ENCODE results near the gene CCL21.

Gene CCL21

GRCh38 chr9:34709196-34709978 is 549 bp downstream of the CCL21 start:
- ATAC-seq (peak; percentile 32), DNase-seq (no peak)

GRCh38 chr9:34707130-34707529 is 2.8 kb downstream of the CCL21 start:
- DNase-seq = no peak
- ATAC-seq = no peak

- ATAC-seq = peak; percentile 80
- peak; percentile 92 for DNase-seq
Measured at GRCh38 chr9:34701769-34702736, 7.9 kb downstream of the CCL21 start.

GRCh38 chr9:34701023-34701768 is 8.7 kb downstream of the CCL21 start:
- DNase-seq = peak; percentile 89
- ATAC-seq = peak; percentile 90

- ATAC-seq (no peak), DNase-seq (no peak)
Measured at GRCh38 chr9:34694811-34695210, 15.1 kb downstream of the CCL21 start.

GRCh38 chr9:34693560-34693959 is 16.4 kb downstream of the CCL21 start:
- DNase-seq = no peak
- ATAC-seq = no peak

GRCh38 chr9:34691936-34692315 is 18.0 kb downstream of the CCL21 start:
- no peak for ATAC-seq

GRCh38 chr9:34690983-34691935 is 18.7 kb downstream of the CCL21 start, which contains the start of gene CCL19:
Gene CCL19 (minus strand): TSS chr9:34691276. CDS start chr9:34691139, 137 bp downstream.
- ATAC-seq (no peak), DNase-seq (no peak)

More at GRCh38 chr9:34691936-34692315, 18.0 kb downstream of the CCL21 start:
- no peak for DNase-seq

- DNase-seq (no peak), ATAC-seq (no peak)
Measured at GRCh38 chr9:34689512-34689911, 20.4 kb downstream of the CCL21 start.

GRCh38 chr9:34689116-34689470 is 20.8 kb downstream of the CCL21 start:
- ATAC-seq (no peak), DNase-seq (no peak)

- ATAC-seq (no peak), DNase-seq (no peak)
Measured at GRCh38 chr9:34688329-34689115, 21.4 kb downstream of the CCL21 start.

- ATAC-seq = no peak
- DNase-seq = no peak
Measured at GRCh38 chr9:34687276-34688030, 22.5 kb downstream of the CCL21 start.

GRCh38 chr9:34686732-34687131 is 23.2 kb downstream of the CCL21 start:
- no peak for DNase-seq
- ATAC-seq = no peak

- ATAC-seq (no peak), DNase-seq (no peak)
Measured at GRCh38 chr9:34686231-34686630, 23.7 kb downstream of the CCL21 start.

- DNase-seq = no peak
- ATAC-seq = no peak
Measured at GRCh38 chr9:34685591-34685990, 24.3 kb downstream of the CCL21 start.

GRCh38 chr9:34684816-34685215 is 25.1 kb downstream of the CCL21 start:
- ATAC-seq = no peak
- DNase-seq = no peak

- DNase-seq = peak; percentile 28
Measured at GRCh38 chr9:34684145-34684544, 25.8 kb downstream of the CCL21 start.

GRCh38 chr9:34675869-34676268 is 34.1 kb downstream of the CCL21 start:
- ATAC-seq (no peak), DNase-seq (no peak)

More at GRCh38 chr9:34684145-34684544, 25.8 kb downstream of the CCL21 start:
- ATAC-seq = peak; percentile 94

GRCh38 chr9:34675048-34675714 is 34.8 kb downstream of the CCL21 start:
- ATAC-seq = peak; percentile 77

More at GRCh38 chr9:34675048-34675714, 34.8 kb downstream of the CCL21 start:
- peak; percentile 77 for DNase-seq
